Heart right ventricle (tissue), 16 donors: Measurements from ENCODE around the gene KCNJ4. TPM values are rescaled to one million over a fixed set of nuclear protein-coding genes. Genes with fewer than 3 reads are reported as not detected.

Experiments
- ATAC-seq, 8 donors: fragments of 200-7000 bp; cut with Tn5 transposase; one replicate each; pipeline ENCODE4 v1.9.1; 2020; ENCODE audit warnings: mild to moderate bottlenecking in 8 of 8, moderate library complexity in 8 of 8, moderate number of reproducible peaks in 1 of 8
- DNase-seq, 2 donors: peaks; one replicate each; pipeline ENCODE4 v3.0.0-alpha.2; 2020
- H3K27ac ChIP-seq, 10 donors: fragments of 200-600 bp; sonication (generic) in 2 of 10; one replicate each; pipeline versions ENCODE4 v1.5.0 to v1.8.0; 2020 to 2022; ENCODE audit warnings: mild to moderate bottlenecking in 3 of 10
- H3K27me3 ChIP-seq, 7 donors: fragments of 200-600 bp; one replicate each; pipeline ENCODE4 v1.8.0; 2021 to 2022; ENCODE audit warnings: mild to moderate bottlenecking in 2 of 7
- H3K36me3 ChIP-seq, 9 donors: fragments of 200-600 bp; sonication (generic) in 1 of 9; one replicate each; pipeline versions ENCODE4 v1.5.0 to v1.8.0; 2020 to 2022; ENCODE audit warnings: mild to moderate bottlenecking in 2 of 9
- H3K4me1 ChIP-seq, 9 donors: fragments of 200-600 bp; sonication (generic) in 1 of 9; one replicate each; pipeline versions ENCODE4 v1.5.0 to v1.8.0; 2020 to 2022; ENCODE audit warnings: mild to moderate bottlenecking in 4 of 9
- H3K4me3 ChIP-seq, 10 donors: fragments of 200-600 bp; sonication (generic) in 2 of 10; one replicate each; pipeline versions ENCODE4 v1.5.0 to v1.8.0; 2020 to 2022; ENCODE audit warnings: mild to moderate bottlenecking in 7 of 10, moderate library complexity in 2 of 10
- H3K9me3 ChIP-seq, 11 donors: fragments of 200-600 bp in 10 of 11; sonication (generic) in 2 of 11; one replicate each; pipeline versions ENCODE4 v1.5.0 to v1.8.0; 2013 to 2022; ENCODE audit warnings: mild to moderate bottlenecking in 2 of 11, control low read depth in 1 of 11, moderate library complexity in 1 of 11
- WGBS, 2 donors: extraction: QIAGEN DNeasy Blood & Tissue Kit; methylation state at CpG; one replicate each; pipeline ENCODE4 v1.1.7; 2013; ENCODE audit warnings: inconsistent platforms in 1 of 2; 5-methylcytosine and 5-hydroxymethylcytosine counted together
- intact Hi-C, 10 donors: fragments of 100-400 bp; cut with DNase I; formaldehyde crosslinking; loops; one replicate each; pipeline versions ENCODE4 v1.11.1 to v1.14.2; 2022
- polyA plus RNA-seq, 2 donors: library from polyadenylated mRNA; stranded (reverse); fragments of 200-250 nt; gene quantifications; one replicate each; pipeline ENCODE4 v1.2.3, GENCODE V29; 2013
- total RNA-seq, 10 donors: library from RNA; stranded (reverse); fragmentation: NEBNext Ultra II Directional in 3 of 10; extraction: Animal tissue kit (Norgen Biotek cat#: 25700) in 3 of 10; gene quantifications; one replicate each; pipeline versions ENCODE4 v1.2.1 to v1.2.4, GENCODE V29; 2021 to 2023
- TF ChIP-seq, protein P1 (sequence below), 9 donors: fragments of 200-600 bp; sonication (generic) in 2 of 9; IDR thresholded peaks; one replicate each; pipeline versions ENCODE4 v1.5.0 to v1.8.0; 2021 to 2022; ENCODE audit warnings: antibody characterized with exemption in 9 of 9, mild to moderate bottlenecking in 5 of 9, moderate library complexity in 1 of 9
- donor health status: Arrhythmogenic right ventricular cardiomyopathy.
- donor health status: ischemic (EF 13 %, LVEDD 7.1; RV severe dilation, severe dysfunction).
- donor health status: healthy with polysubstance abuse.
- donor health status: DM: no; HTN: yes; CAD: no.
- donor health status: DM: no; HTN: no; CAD: no.
- donor health status: ischemic (EF 25% LVEDD 6.9; RV normal size, moderate dysfunction).
- donor health status: ischemic (EF 25% LVEDD 5.7; RV mildly dilated, moderate dysfunction).
- donor health status: healthy.
- donor health status: DM: yes; HTN: yes; CAD: no.
- donor health status: Ischemic cardiomyopathy.
- donor health status: ischemic (EF 35%, LVEDD 5.7; RV mildly dilated, moderate dysfunction).
- donor health status: nonischemic (EF 11% LVEDD 7.7; RV severe dilation, severe dysfunction).
- donor health status: DM: yes; HTN: yes; CAD: no.
- donor health status: PGD.
- donor health status: ischemic (EF 29% LVEDD 5.4; RV normal size, mild dysfunction).
- donor health status: nonischemic (EF 23%, LVEDD 6.1; RV moderate dilation, normal function).

KCNJ4 gene
- total and polyA plus RNA-seq, 12 donors, result 4.9 to 93.3 (median 33.9) TPM

DNA sequence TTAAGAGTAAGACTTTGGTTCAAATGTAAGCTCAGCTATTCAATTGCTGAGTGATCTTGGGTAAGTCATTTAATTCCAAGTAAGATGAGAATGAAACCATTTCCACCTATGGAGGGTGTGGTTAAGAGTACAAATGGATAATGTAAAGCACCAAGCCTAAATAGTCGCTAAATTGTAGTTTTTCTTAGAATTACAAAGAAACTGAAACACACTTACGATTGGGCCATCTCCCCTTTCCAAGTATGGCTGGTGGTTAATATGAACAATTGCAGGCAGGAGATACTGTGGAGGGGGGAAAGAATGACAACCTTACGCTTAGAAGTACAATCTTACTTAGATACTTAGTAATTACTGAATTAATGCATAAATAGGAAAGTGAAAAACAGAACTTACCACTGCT is 42.9 kb upstream of the KCNJ4 start:
- intact Hi-C loops, result no loop called here
- Histone ChIP-seq H3K4me3 (no peak overlapping the region), H3K9me3 (no peaks in the 10 kb centered on the region), H3K27ac (no peak overlapping the region), H3K27me3 (no peaks in the 10 kb centered on the region), H3K36me3 (peaks cover 5 to 100% (median 80%) of the 10 kb centered on the region in 9 donors), H3K4me1 (peaks cover 0 to 77% (median 50%) of the 10 kb centered on the region in 9 donors)
- ATAC-seq, result no peak
- TF ChIP-seq, protein P1, sequence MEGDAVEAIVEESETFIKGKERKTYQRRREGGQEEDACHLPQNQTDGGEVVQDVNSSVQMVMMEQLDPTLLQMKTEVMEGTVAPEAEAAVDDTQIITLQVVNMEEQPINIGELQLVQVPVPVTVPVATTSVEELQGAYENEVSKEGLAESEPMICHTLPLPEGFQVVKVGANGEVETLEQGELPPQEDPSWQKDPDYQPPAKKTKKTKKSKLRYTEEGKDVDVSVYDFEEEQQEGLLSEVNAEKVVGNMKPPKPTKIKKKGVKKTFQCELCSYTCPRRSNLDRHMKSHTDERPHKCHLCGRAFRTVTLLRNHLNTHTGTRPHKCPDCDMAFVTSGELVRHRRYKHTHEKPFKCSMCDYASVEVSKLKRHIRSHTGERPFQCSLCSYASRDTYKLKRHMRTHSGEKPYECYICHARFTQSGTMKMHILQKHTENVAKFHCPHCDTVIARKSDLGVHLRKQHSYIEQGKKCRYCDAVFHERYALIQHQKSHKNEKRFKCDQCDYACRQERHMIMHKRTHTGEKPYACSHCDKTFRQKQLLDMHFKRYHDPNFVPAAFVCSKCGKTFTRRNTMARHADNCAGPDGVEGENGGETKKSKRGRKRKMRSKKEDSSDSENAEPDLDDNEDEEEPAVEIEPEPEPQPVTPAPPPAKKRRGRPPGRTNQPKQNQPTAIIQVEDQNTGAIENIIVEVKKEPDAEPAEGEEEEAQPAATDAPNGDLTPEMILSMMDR (IDR thresholded peaks at IDR 0.05), result no peak
- DNase-seq, result no peak
- WGBS, 2 donors, result 88 to 92% methylated on average over 3 of the region's 3 CpGs

DNA sequence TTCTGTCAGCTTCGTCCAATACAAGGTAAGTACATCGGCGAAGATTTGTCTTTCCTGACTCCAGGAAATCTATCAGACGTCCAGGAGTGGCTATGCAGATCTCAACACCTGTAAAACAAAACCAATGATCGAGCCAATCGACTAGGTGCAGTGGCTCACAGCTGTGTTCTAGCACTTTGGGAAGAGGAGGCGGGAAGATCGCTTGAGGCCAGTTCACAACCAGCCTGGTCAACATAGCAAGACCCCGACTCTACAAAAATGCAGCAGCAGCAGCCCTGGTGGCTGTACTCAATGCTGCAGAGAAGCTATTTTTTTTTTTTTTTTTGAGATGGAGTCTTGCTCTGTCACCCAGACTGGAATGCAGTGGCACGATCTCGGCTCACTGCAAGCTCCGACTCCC is 39.9 kb upstream of the KCNJ4 start:
- no peak overlapping the region for H3K27ac ChIP-seq
- 82 to 83% methylated on average over 12 of the region's 12 CpGs for WGBS, 2 donors
- ATAC-seq (no peak), DNase-seq (no peak)
- H3K4me1 ChIP-seq, result peaks cover 0 to 76% (median 52%) of the 10 kb centered on the region in 9 donors
- intact Hi-C loops, result no loop called here
- H3K4me3 ChIP-seq, result no peak overlapping the region
- TF ChIP-seq, protein P1 (IDR thresholded peaks at IDR 0.05), result no peak
- H3K36me3 ChIP-seq, result peaks cover 5 to 100% (median 97%) of the 10 kb centered on the region in 9 donors
- H3K27me3 ChIP-seq, result no peaks in the 10 kb centered on the region
- H3K9me3 ChIP-seq, result no peaks in the 10 kb centered on the region

DNA sequence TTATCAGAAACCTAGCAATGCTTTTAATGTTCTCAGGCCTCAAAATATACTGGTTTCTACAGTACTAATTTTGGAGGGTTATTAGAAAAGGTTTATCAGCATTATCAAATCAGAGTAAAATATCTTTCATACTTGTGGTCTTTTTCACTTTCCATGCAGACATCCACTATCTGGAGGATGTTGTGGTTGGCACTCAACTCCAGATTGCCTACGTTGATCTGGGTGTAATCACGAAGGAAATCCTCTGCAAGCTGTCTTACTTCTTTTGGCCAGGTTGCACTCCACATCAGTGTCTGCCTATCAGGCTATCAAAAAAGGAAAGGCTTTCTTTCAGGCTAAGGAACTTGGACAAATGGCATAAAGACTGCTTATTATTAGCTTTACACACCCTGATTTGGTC is 39.5 kb upstream of the KCNJ4 start:
- WGBS, 2 donors, result 18 to 23% methylated on average over 2 of the region's 2 CpGs
- Histone ChIP-seq H3K36me3 (peaks cover 5 to 100% (median 97%) of the 10 kb centered on the region in 9 donors), H3K27me3 (no peaks in the 10 kb centered on the region), H3K9me3 (no peaks in the 10 kb centered on the region), H3K4me1 (peaks cover 0 to 74% (median 52%) of the 10 kb centered on the region in 9 donors), H3K27ac (peak overlapping the region in 1 of 10 donors; percentile 3), H3K4me3 (no peak overlapping the region)
- ATAC-seq (no peak), DNase-seq (no peak)
- TF ChIP-seq, protein P1 (IDR thresholded peaks at IDR 0.05), result no peak
- intact Hi-C loops, result no loop called here

DNA sequence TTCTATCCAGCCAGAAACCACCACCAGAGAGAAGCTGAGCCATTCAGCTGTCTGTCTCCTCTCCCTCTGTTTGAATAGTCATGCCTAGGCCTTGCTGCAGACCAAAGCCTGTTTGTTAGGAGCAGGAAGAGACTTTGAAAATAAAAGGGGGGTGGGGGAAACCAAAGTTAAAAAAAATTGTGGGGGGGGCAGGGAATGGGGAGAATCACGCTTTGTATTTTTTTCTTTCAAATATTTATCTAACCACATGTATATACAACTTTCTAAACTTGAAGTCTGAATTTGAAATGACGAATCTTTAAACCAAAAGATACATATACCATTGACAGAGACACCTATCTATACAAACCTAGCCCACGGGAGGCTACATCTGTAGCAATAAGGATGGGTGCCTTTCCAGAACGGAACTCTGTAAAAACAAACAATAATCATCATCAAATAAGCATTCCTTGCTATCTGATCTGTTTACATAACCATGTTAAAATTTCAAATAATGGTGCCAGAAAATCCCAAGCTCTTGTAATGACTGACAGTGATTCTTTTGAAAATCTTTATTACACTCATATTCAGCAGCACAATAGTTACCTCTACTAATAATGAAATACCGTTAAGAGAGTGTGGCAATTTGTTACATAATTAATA is 36.8 kb upstream of the KCNJ4 start:
- intact Hi-C loops, result no loop called here
- peaks cover 0 to 67% (median 39%) of the 10 kb centered on the region in 9 donors for H3K4me1 ChIP-seq
- peaks cover 11 to 100% (median 99%) of the 10 kb centered on the region in 9 donors for H3K36me3 ChIP-seq
- 67 to 73% methylated on average over 5 of the region's 5 CpGs for WGBS, 2 donors
- TF ChIP-seq, protein P1 (IDR thresholded peaks at IDR 0.05), result no peak
- H3K27ac ChIP-seq, result peak overlapping the region in 7 of 10 donors; percentile 39 to 77 (median 56)
- ATAC-seq (no peak), DNase-seq (no peak)
- no peaks in the 10 kb centered on the region for H3K27me3 ChIP-seq
- no peaks in the 10 kb centered on the region for H3K9me3 ChIP-seq
- H3K4me3 ChIP-seq, result no peak overlapping the region
